Measurements from ENCODE around the gene ATP6V1E1. TPM values are rescaled to one million over a fixed set of nuclear protein-coding genes. Genes with fewer than 3 reads are reported as not detected.

The ATP6V1E1 gene
- total and polyA plus RNA-seq, 9 of the 15 experiments (the other 6 are each of a cell fraction or from before 2014, with no cell fraction given): 122 to 249 (median 179) TPM

DNA sequence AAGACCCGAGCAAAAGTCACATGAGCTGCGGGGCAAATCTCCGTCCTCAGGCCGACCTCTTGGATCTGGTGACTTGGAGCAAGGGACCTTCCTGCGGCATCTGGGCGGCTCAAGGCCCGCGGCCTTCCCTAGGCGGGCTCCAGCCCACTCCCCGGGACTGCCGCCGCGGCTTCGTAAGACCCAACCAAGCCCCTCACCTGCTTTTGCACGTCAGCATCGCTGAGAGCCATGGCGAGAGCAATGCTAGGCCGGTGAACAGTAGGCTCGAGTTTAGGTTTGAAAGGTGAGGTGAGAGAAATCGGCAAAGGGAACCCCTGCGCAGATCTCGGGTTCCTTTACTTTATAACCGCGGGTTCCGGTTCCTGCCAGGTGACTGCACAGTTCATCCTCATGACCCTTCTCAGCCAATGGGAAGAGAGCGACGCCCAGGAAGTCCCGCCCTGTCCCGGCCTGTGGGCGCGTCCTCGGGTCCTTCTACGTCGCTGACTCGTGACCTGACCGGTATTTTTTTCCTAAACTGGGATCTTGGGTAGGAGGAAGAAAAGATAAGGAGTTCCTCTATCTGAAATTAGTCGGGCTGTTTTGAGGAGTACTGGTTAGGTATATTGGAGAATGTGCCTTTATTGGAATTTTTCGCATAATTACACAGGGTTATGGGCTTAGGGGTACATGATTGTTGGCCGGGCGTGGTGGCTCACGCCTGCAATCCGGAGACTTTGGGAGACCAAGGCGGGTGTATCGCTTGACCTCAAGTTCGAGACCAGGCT, at the start of gene ATP6V1E1 (continued):
- no peak for TF ChIP-seq HNRNPL (IDR thresholded peaks at IDR 0.05; ENCODE audit: low read depth, low read length)
- TF ChIP-seq, protein P1, sequence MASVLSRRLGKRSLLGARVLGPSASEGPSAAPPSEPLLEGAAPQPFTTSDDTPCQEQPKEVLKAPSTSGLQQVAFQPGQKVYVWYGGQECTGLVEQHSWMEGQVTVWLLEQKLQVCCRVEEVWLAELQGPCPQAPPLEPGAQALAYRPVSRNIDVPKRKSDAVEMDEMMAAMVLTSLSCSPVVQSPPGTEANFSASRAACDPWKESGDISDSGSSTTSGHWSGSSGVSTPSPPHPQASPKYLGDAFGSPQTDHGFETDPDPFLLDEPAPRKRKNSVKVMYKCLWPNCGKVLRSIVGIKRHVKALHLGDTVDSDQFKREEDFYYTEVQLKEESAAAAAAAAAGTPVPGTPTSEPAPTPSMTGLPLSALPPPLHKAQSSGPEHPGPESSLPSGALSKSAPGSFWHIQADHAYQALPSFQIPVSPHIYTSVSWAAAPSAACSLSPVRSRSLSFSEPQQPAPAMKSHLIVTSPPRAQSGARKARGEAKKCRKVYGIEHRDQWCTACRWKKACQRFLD (CRISPR knock-in tag; IDR thresholded peaks at IDR 0.05): no peak
- TF ChIP-seq HLTF (IDR thresholded peaks at IDR 0.05): peak; percentile 80
- TF ChIP-seq WHSC1 (IDR thresholded peaks at IDR 0.05; ENCODE audit: low read length): no peak
- TF ChIP-seq ZBTB7A (IDR thresholded peaks at IDR 0.05; ENCODE audit: borderline replicate concordance, control insufficient read depth, low read depth, low read length): peak; percentile 64; the same call in 1 of the 2 replicates

DNA sequence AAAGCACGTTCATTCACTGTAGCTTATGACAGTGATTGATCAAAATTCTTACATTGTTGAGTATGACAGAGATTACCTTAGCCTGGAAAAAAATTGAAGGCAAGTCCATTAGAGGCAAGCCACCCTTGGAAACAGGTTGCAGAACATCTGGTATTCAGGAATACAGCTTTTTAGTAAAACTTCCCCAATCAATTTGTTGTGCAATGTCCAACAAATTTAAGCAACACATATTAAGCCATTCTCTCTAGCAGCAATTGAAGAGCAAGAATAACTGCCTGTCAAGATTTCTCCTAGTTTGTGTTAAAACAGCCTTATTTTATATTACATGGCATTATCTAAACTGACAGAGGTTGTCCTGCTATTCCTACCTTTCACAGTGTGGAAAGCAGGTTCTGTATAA, 47.0 kb upstream of the ATP6V1E1 start:
- H4K20me1 ChIP-seq (replicated peaks; ENCODE audit: control insufficient read depth, insufficient read depth, low read length): no peaks in the 10 kb centered on the region
- H3K27ac ChIP-seq (ENCODE audit: extremely low read depth, low read depth, low read length): no peak overlapping the region
- no peak overlapping the region for H2AFZ ChIP-seq (ENCODE audit: low read depth, low read length)
- no peak overlapping the region for H3K4me2 ChIP-seq (ENCODE audit: insufficient read depth, low read length)
- FAIRE-seq: no peak
- no peak overlapping the region for H3K9ac ChIP-seq (ENCODE audit: insufficient read depth in 1 of 2, low read depth in 2 of 2, low read length in 2 of 2)
- no peak for DNase-seq (ENCODE audit: extremely low read depth in 1 of 4, low spot score in 3 of 4)
- H3K9me3 ChIP-seq (replicated peaks; ENCODE audit: control insufficient read depth, insufficient read depth, low read depth, low read length): no peaks in the 10 kb centered on the region
- ChIA-PET CTCF (ENCODE audit: low intra/inter-chr PET ratio) (no interaction called here), POLR2A (interaction anchor here (0.5 to 3.3 kb wide), 6 partner anchors 13 to 122 kb away, joined by 3 to 15 read pairs (median 4); partner anchors contain the start of gene BCL2L13)
- no TSS peak for BruUV-seq (replicated peaks)
- intact Hi-C loops (cut with micrococcal nuclease) (no loop called here), in situ Hi-C loops (cut with MboI) (no loop called here)
- no peaks in the 10 kb centered on the region for H3K9me1 ChIP-seq (ENCODE audit: control insufficient read depth, insufficient read depth, low read length)
- H3K79me2 ChIP-seq (ENCODE audit: control insufficient read depth, insufficient read depth, low read length): peaks cover 62% of the 10 kb centered on the region
- ATAC-seq: no peak
- peaks cover 6% of the 10 kb centered on the region; the same call in 1 of the 3 replicates for H3K36me3 ChIP-seq (ENCODE audit: control insufficient read depth, insufficient read depth, low read length)
- H3K4me3 ChIP-seq: no peak overlapping the region
- WGBS (ENCODE audit: insufficient coverage, low coverage, missing lambda C conversion rate): 46% methylated on average over 1 of the region's 1 CpG
- H3K27me3 ChIP-seq (ENCODE audit: control insufficient read depth in 2 of 2, insufficient read depth in 2 of 2, low read length in 2 of 2): no peaks in the 10 kb centered on the region
- peaks cover 9 to 26% of the 10 kb centered on the region in 2 experiments; a peak in 4 of 5 replicates for H3K4me1 ChIP-seq (replicated peaks in 1 of 2; ENCODE audit: control insufficient read depth in 2 of 2, insufficient read depth in 2 of 2, low read length in 2 of 2)
- TF ChIP-seq ZNF282 (CRISPR knock-in tag; IDR thresholded peaks at IDR 0.05): no peak
- no peak for TF ChIP-seq ZNF3 (CRISPR knock-in tag; IDR thresholded peaks at IDR 0.05)
- no peak for TF ChIP-seq CEBPG (CRISPR knock-in tag; IDR thresholded peaks at IDR 0.05)
- peak; percentile 51 to 84; a peak in 3 of 4 replicates for TF ChIP-seq CEBPG (tag; conservative IDR thresholded peaks at IDR 0.05 in 1 of 2, IDR thresholded peaks at IDR 0.05 in 1 of 2)
- TF ChIP-seq, protein P2, sequence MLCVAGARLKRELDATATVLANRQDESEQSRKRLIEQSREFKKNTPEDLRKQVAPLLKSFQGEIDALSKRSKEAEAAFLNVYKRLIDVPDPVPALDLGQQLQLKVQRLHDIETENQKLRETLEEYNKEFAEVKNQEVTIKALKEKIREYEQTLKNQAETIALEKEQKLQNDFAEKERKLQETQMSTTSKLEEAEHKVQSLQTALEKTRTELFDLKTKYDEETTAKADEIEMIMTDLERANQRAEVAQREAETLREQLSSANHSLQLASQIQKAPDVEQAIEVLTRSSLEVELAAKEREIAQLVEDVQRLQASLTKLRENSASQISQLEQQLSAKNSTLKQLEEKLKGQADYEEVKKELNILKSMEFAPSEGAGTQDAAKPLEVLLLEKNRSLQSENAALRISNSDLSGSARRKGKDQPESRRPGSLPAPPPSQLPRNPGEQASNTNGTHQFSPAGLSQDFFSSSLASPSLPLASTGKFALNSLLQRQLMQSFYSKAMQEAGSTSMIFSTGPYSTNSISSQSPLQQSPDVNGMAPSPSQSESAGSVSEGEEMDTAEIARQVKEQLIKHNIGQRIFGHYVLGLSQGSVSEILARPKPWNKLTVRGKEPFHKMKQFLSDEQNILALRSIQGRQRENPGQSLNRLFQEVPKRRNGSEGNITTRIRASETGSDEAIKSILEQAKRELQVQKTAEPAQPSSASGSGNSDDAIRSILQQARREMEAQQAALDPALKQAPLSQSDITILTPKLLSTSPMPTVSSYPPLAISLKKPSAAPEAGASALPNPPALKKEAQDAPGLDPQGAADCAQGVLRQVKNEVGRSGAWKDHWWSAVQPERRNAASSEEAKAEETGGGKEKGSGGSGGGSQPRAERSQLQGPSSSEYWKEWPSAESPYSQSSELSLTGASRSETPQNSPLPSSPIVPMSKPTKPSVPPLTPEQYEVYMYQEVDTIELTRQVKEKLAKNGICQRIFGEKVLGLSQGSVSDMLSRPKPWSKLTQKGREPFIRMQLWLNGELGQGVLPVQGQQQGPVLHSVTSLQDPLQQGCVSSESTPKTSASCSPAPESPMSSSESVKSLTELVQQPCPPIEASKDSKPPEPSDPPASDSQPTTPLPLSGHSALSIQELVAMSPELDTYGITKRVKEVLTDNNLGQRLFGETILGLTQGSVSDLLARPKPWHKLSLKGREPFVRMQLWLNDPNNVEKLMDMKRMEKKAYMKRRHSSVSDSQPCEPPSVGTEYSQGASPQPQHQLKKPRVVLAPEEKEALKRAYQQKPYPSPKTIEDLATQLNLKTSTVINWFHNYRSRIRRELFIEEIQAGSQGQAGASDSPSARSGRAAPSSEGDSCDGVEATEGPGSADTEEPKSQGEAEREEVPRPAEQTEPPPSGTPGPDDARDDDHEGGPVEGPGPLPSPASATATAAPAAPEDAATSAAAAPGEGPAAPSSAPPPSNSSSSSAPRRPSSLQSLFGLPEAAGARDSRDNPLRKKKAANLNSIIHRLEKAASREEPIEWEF (CRISPR knock-in tag; IDR thresholded peaks at IDR 0.05): no peak
- no peak for TF ChIP-seq GATAD2A (IDR thresholded peaks at IDR 0.05)
- TF ChIP-seq, protein P3, sequence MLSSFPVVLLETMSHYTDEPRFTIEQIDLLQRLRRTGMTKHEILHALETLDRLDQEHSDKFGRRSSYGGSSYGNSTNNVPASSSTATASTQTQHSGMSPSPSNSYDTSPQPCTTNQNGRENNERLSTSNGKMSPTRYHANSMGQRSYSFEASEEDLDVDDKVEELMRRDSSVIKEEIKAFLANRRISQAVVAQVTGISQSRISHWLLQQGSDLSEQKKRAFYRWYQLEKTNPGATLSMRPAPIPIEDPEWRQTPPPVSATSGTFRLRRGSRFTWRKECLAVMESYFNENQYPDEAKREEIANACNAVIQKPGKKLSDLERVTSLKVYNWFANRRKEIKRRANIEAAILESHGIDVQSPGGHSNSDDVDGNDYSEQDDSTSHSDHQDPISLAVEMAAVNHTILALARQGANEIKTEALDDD (IDR thresholded peaks at IDR 0.05): no peak
